Right lobe of liver (tissue), 6 donors: ENCODE measurements around the gene CAT. TPM values are rescaled to one million over a fixed set of nuclear protein-coding genes. Genes with fewer than 3 reads are reported as not detected.
A peak's percentile ranks its signal among the peaks of the same experiment; 100 is the strongest.

Source experiments
- ATAC-seq, 4 donors: fragments of 200-7000 bp; cut with Tn5 transposase; one replicate each; pipeline ENCODE4 v1.9.1; 2020; ENCODE audit warnings: mild to moderate bottlenecking in 4 of 4, moderate library complexity in 4 of 4
- DNase-seq, 3 donors: peaks; one replicate each; pipeline ENCODE4 v3.0.0-alpha.2; 2020
- H3K27ac ChIP-seq, 3 donors: fragments of 200-600 bp; one replicate each; pipeline ENCODE4 v1.8.0; 2022
- H3K27me3 ChIP-seq, 2 donors: fragments of 200-600 bp; one replicate each; pipeline ENCODE4 v1.8.0; 2022
- H3K36me3 ChIP-seq, 4 donors: fragments of 200-600 bp; sonication (generic) in 1 of 4; one replicate each; pipeline versions ENCODE4 v1.5.1 to v1.8.0; 2017 to 2022; ENCODE audit warnings: control low read depth in 1 of 4
- H3K4me1 ChIP-seq, 4 donors: fragments of 200-600 bp; sonication (generic) in 1 of 4; one replicate each; pipeline versions ENCODE4 v1.5.1 to v1.8.0; 2017 to 2022; ENCODE audit warnings: control low read depth in 1 of 4
- H3K4me3 ChIP-seq, 3 donors: fragments of 200-600 bp; one replicate each; pipeline ENCODE4 v1.8.0; 2022
- H3K9me3 ChIP-seq, 4 donors: fragments of 200-600 bp; sonication (generic) in 1 of 4; one replicate each; pipeline versions ENCODE4 v1.5.1 to v1.8.0; 2017 to 2022; ENCODE audit warnings: control low read depth in 1 of 4
- CTCF ChIP-seq, 4 donors: fragments of 200-600 bp in 3 of 4; fragments of 450-650 bp in 1 of 4; IDR thresholded peaks; one replicate each; pipeline versions ENCODE4 v1.5.1 to v1.8.0; 2016 to 2022; ENCODE audit warnings: antibody characterized with exemption in 4 of 4, mild to moderate bottlenecking in 2 of 4
- POLR2A ChIP-seq: fragments of 450-650 bp; IDR thresholded peaks from one replicate; pipeline ENCODE4 v1.6.1; 2017; ENCODE audit warnings: antibody characterized with exemption, mild to moderate bottlenecking
- WGBS: methylation state at CpG from one replicate; pipeline ENCODE4 v1.1.6; 2018; ENCODE audit warnings: low coverage, low lambda C conversion rate; ENCODE audit not compliant: insufficient coverage; ENCODE audit errors: missing lambda C conversion rate; 5-methylcytosine and 5-hydroxymethylcytosine counted together
- intact Hi-C, 2 donors: fragments of 100-400 bp; cut with DNase I; formaldehyde crosslinking; loops; one replicate each; pipeline versions ENCODE4 v1.11.2 to v1.14.1; 2022
- total RNA-seq, 6 experiments: library from RNA; depleted of rRNA in 2 of 6; stranded (reverse); fragments of >200 nt in 2 of 6; fragmentation: NEBNext Ultra II Directional in 3 of 6; extraction: Animal tissue kit (Norgen Biotek cat#: 25700) in 3 of 6; gene quantifications; one replicate each; pipeline versions ENCODE4 v1.1.0 to v1.2.4, GENCODE V29; 2016 to 2023
- donor health status: DM: no; HTN: yes; CAD: no.
- donor health status: DM: no; HTN: no; CAD: no.
- donor health status: DM: no; HTN: no; CAD: no.
- donor health status: DM: no; HTN: yes; CAD: no.
- donor health status: DM: no; HTN: yes; CAD: no.

The CAT gene
- total RNA-seq, 6 experiments from 2014 or later = 212 to 450 (median 330) TPM

GRCh38 chr11:34447044-34447443 is 8.3 kb downstream of the CAT start:
- DNase-seq (no peak), ATAC-seq (no peak)
- intact Hi-C loops = no loop called here
- peaks cover 0 to 35% (median 19%) of the 10 kb centered on the region in 4 donors for H3K36me3 ChIP-seq
- H3K4me3 ChIP-seq = no peak overlapping the region
- no peak overlapping the region for H3K27ac ChIP-seq
- TF ChIP-seq CTCF (IDR thresholded peaks at IDR 0.05) = no peak
- no peaks in the 10 kb centered on the region for H3K27me3 ChIP-seq
- H3K9me3 ChIP-seq = no peaks in the 10 kb centered on the region
- H3K4me1 ChIP-seq = peaks cover 0 to 59% (median 16%) of the 10 kb centered on the region in 4 donors

GRCh38 chr11:34448223-34448994 is 9.7 kb downstream of the CAT start:
- intact Hi-C loops = no loop called here
- Histone ChIP-seq H3K4me1 (peaks cover 0 to 45% (median 10%) of the 10 kb centered on the region in 4 donors), H3K4me3 (no peak overlapping the region), H3K27me3 (no peaks in the 10 kb centered on the region), H3K27ac (no peak overlapping the region), H3K9me3 (no peaks in the 10 kb centered on the region), H3K36me3 (peaks cover 0 to 48% (median 28%) of the 10 kb centered on the region in 4 donors)
- WGBS = 70% methylated on average over 11 of the region's 11 CpGs
- DNase-seq (no peak), ATAC-seq (no peak)
- TF ChIP-seq CTCF (IDR thresholded peaks at IDR 0.05) (no peak), POLR2A (no peak)

GRCh38 chr11:34449013-34449412 is 10.3 kb downstream of the CAT start:
- H3K27ac ChIP-seq = no peak overlapping the region
- peaks cover 0 to 55% (median 32%) of the 10 kb centered on the region in 4 donors for H3K36me3 ChIP-seq
- DNase-seq (no peak), ATAC-seq (peak; percentile 23 to 54 (median 26))
- no peaks in the 10 kb centered on the region for H3K27me3 ChIP-seq
- TF ChIP-seq CTCF (IDR thresholded peaks at IDR 0.05) (no peak), POLR2A (no peak)
- H3K9me3 ChIP-seq = no peaks in the 10 kb centered on the region
- peaks cover 0 to 45% (median 13%) of the 10 kb centered on the region in 4 donors for H3K4me1 ChIP-seq
- no peak overlapping the region for H3K4me3 ChIP-seq
- 40% methylated on average over 3 of the region's 3 CpGs for WGBS
- intact Hi-C loops = no loop called here

GRCh38 chr11:34451053-34451452 is 12.3 kb downstream of the CAT start:
- Histone ChIP-seq H3K27me3 (no peaks in the 10 kb centered on the region), H3K4me3 (no peak overlapping the region), H3K9me3 (no peaks in the 10 kb centered on the region), H3K36me3 (peaks cover 0 to 75% (median 40%) of the 10 kb centered on the region in 4 donors), H3K27ac (no peak overlapping the region), H3K4me1 (peaks cover 0 to 53% (median 17%) of the 10 kb centered on the region in 4 donors)
- intact Hi-C loops = no loop called here
- no peak for TF ChIP-seq POLR2A
- TF ChIP-seq CTCF (IDR thresholded peaks at IDR 0.05) = no peak
- peak in 3 of 4 donors; percentile 12 to 36 (median 28) for ATAC-seq
- 79% methylated on average over 3 of the region's 3 CpGs for WGBS
- DNase-seq = no peak
